HepG2 (cell line): ENCODE measurements around the gene FOXA1. TPM values are rescaled to one million over a fixed set of nuclear protein-coding genes. Genes with fewer than 3 reads are reported as not detected.

Experiments
- NFIC ChIP-seq: IDR thresholded peaks from 2 replicates; pipeline ENCODE4 v1.6.1; 2012; ENCODE audit warnings: mild to moderate bottlenecking, low read length, inconsistent platforms
- PCBP2 ChIP-seq: fragments of 200-400 bp; formaldehyde crosslinking; optimal IDR thresholded peaks from 2 replicates; pipeline ENCODE3; 2018; ENCODE audit warnings: low read length, low read depth; ENCODE audit not compliant: poor library complexity, severe bottlenecking
- PHF8 ChIP-seq: sonication (generic); formaldehyde crosslinking; IDR thresholded peaks from 2 replicates; pipeline ENCODE4 v1.5.0; 2020; ENCODE audit warnings: missing genetic modification reagents
- POLR2AphosphoS5 ChIP-seq: IDR thresholded peaks from 2 replicates; pipeline ENCODE4 v1.6.1; 2012; ENCODE audit warnings: low read depth, low read length
- RARG ChIP-seq: sonication (generic); formaldehyde crosslinking; IDR thresholded peaks from 2 replicates; pipeline ENCODE4 v1.4.0; 2020; ENCODE audit warnings: low read depth, mild to moderate bottlenecking, missing genetic modification reagents
- RBFOX2 ChIP-seq: fragments of 200-400 bp; formaldehyde crosslinking; IDR thresholded peaks from 2 replicates; pipeline ENCODE4 v1.6.1; 2017; ENCODE audit warnings: low read depth, mild to moderate bottlenecking, low read length
- SP5 ChIP-seq: IDR thresholded peaks from 2 replicates; pipeline ENCODE4 v1.6.1; 2016; ENCODE audit warnings: low read depth, borderline replicate concordance
- ZNF350 ChIP-seq: sonication (generic); formaldehyde crosslinking; IDR thresholded peaks from 2 replicates; pipeline ENCODE4 v1.4.0; 2020; ENCODE audit warnings: mild to moderate bottlenecking, low read depth, missing genetic modification reagents, borderline replicate concordance
- ZNF441 ChIP-seq: sonication (generic); formaldehyde crosslinking; IDR thresholded peaks from 2 replicates; pipeline ENCODE4 v1.7.0; 2021; ENCODE audit warnings: missing genetic modification reagents, borderline replicate concordance
- ZNF782 ChIP-seq: sonication (generic); formaldehyde crosslinking; IDR thresholded peaks from 2 replicates; pipeline ENCODE4 v1.4.0; 2020; ENCODE audit warnings: missing genetic modification reagents, mild to moderate bottlenecking, borderline replicate concordance
- polyA plus RNA-seq, 8 experiments: library from polyadenylated mRNA; depleted of rRNA in 3 of 8; stranded (reverse) in 7 of 8; unstranded in 1 of 8; fragments of >200 nt; fragmentation: Illumina TruSeq in 4 of 8; extraction: Trizol in 4 of 8; gene quantifications; 2 replicates each; pipeline versions ENCODE4 v1.2.1 to v1.2.3, GENCODE V29; 2011 to 2016; ENCODE audit warnings: low read depth in 4 of 8, missing spikeins in 1 of 8, mixed read lengths in 1 of 8; ENCODE audit not compliant: insufficient read depth in 1 of 8
- total RNA-seq, 5 experiments: library from RNA; depleted of rRNA; stranded (reverse); fragments of >200 nt; fragmentation: Illumina TruSeq; extraction: Trizol; gene quantifications; 2 replicates each; pipeline ENCODE4 v1.2.3, GENCODE V29; 2016; ENCODE audit warnings: low read depth in 1 of 5
- TF ChIP-seq, protein P1 (sequence below): sonication (generic); formaldehyde crosslinking; IDR thresholded peaks from 2 replicates; pipeline ENCODE4 v1.4.0; 2020; ENCODE audit warnings: missing genetic modification reagents
- TF ChIP-seq, protein P2 (sequence below): sonication (generic); formaldehyde crosslinking; IDR thresholded peaks from 2 replicates; pipeline ENCODE4 v1.5.0; 2020; ENCODE audit warnings: missing genetic modification reagents
- TF ChIP-seq, protein P3 (sequence below): sonication (generic); formaldehyde crosslinking; IDR thresholded peaks from 2 replicates; pipeline ENCODE4; 2020; ENCODE audit warnings: missing genetic modification reagents, mild to moderate bottlenecking, borderline replicate concordance
- TF ChIP-seq, protein P4 (sequence below): IDR thresholded peaks from 2 replicates; pipeline ENCODE4 v1.6.1; 2016
- TF ChIP-seq, protein P5 (sequence below): sonication (generic); formaldehyde crosslinking; IDR thresholded peaks from 2 replicates; pipeline ENCODE4 v1.5.1; 2020; ENCODE audit warnings: missing genetic modification reagents, mild to moderate bottlenecking, borderline replicate concordance
- TF ChIP-seq, protein P6 (sequence below): fragments of 450-650 bp; IDR thresholded peaks from 2 replicates; pipeline ENCODE4 v1.6.1; 2017; ENCODE audit warnings: mild to moderate bottlenecking

Gene FOXA1
- total and polyA plus RNA-seq, 2 of the 13 experiments (the other 11 are each of a cell fraction or from before 2014, with no cell fraction given): 43.4 to 58.6 TPM

DNA sequence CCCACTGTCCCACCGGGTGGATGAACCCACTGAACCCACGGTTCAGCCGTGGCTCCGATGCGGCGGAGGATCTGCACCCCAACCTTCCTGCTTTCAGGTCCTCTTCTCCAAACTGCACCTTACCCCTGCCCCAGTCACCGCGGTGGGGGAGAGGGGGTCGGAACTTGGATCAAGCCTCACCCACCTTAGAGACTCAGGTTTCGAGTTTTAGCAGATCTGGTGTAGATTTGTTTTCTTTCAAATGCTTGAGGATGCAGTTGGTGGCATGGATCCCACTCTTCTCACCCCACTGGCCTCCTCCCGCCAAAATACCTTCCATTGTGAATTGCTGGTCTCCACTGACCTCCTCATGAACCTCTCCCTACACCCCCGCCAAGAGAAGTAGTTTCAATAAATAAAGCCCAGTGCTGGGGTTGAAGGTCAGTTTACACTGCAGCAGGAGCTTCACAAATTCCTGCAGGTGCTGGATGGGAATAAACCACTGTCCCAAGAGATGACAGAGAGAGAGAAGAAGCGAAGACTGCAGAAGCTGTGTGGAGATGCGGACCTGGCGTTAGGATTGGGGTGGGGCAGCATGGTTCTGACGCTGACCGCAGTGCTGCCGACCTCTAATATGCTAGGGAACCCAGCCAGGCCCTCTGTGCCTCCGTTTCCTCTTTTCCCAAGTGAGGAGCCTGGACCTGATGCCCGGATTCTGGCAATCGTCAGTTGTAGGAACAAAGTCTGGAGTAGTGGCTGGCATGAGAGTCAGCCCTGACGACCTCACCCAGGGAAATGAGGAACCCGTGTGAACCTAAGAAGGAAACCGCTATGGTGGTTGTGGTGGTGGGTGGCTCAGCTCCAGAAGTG lies 7.8 kb upstream of the FOXA1 start (continued):
- TF ChIP-seq PCBP2: no peak
- TF ChIP-seq, protein P1, sequence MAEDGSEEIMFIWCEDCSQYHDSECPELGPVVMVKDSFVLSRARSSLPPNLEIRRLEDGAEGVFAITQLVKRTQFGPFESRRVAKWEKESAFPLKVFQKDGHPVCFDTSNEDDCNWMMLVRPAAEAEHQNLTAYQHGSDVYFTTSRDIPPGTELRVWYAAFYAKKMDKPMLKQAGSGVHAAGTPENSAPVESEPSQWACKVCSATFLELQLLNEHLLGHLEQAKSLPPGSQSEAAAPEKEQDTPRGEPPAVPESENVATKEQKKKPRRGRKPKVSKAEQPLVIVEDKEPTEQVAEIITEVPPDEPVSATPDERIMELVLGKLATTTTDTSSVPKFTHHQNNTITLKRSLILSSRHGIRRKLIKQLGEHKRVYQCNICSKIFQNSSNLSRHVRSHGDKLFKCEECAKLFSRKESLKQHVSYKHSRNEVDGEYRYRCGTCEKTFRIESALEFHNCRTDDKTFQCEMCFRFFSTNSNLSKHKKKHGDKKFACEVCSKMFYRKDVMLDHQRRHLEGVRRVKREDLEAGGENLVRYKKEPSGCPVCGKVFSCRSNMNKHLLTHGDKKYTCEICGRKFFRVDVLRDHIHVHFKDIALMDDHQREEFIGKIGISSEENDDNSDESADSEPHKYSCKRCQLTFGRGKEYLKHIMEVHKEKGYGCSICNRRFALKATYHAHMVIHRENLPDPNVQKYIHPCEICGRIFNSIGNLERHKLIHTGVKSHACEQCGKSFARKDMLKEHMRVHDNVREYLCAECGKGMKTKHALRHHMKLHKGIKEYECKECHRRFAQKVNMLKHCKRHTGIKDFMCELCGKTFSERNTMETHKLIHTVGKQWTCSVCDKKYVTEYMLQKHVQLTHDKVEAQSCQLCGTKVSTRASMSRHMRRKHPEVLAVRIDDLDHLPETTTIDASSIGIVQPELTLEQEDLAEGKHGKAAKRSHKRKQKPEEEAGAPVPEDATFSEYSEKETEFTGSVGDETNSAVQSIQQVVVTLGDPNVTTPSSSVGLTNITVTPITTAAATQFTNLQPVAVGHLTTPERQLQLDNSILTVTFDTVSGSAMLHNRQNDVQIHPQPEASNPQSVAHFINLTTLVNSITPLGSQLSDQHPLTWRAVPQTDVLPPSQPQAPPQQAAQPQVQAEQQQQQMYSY: 0 out of 2 replicates have a peak, but pooled peaks have one; percentile 70
- no peak for TF ChIP-seq ZNF441 (CRISPR knock-in tag)
- TF ChIP-seq, protein P2, sequence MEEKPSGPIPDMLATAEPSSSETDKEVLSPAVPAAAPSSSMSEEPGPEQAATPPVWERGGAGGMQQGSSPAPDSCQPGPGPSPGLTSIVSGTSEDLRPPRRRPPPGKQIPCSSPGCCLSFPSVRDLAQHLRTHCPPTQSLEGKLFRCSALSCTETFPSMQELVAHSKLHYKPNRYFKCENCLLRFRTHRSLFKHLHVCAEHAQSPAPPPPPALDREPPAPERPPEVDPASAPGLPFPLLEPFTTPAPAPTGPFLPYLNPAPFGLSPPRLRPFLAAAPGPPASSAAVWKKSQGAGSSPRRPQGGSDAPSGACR (CRISPR knock-in tag): no peak
- no peak for TF ChIP-seq RARG (CRISPR knock-in tag)
- no peak for TF ChIP-seq NFIC
- TF ChIP-seq ZNF782 (CRISPR knock-in tag): peak; percentile 16; the same call in 1 of the 2 replicates
- TF ChIP-seq, protein P3, sequence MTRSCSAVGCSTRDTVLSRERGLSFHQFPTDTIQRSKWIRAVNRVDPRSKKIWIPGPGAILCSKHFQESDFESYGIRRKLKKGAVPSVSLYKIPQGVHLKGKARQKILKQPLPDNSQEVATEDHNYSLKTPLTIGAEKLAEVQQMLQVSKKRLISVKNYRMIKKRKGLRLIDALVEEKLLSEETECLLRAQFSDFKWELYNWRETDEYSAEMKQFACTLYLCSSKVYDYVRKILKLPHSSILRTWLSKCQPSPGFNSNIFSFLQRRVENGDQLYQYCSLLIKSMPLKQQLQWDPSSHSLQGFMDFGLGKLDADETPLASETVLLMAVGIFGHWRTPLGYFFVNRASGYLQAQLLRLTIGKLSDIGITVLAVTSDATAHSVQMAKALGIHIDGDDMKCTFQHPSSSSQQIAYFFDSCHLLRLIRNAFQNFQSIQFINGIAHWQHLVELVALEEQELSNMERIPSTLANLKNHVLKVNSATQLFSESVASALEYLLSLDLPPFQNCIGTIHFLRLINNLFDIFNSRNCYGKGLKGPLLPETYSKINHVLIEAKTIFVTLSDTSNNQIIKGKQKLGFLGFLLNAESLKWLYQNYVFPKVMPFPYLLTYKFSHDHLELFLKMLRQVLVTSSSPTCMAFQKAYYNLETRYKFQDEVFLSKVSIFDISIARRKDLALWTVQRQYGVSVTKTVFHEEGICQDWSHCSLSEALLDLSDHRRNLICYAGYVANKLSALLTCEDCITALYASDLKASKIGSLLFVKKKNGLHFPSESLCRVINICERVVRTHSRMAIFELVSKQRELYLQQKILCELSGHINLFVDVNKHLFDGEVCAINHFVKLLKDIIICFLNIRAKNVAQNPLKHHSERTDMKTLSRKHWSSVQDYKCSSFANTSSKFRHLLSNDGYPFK (CRISPR knock-in tag): peak; percentile 37; the same call in 1 of the 2 replicates
- TF ChIP-seq, protein P4, sequence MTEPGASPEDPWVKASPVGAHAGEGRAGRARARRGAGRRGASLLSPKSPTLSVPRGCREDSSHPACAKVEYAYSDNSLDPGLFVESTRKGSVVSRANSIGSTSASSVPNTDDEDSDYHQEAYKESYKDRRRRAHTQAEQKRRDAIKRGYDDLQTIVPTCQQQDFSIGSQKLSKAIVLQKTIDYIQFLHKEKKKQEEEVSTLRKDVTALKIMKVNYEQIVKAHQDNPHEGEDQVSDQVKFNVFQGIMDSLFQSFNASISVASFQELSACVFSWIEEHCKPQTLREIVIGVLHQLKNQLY (CRISPR knock-in tag): 0 out of 2 replicates have a peak, but pooled peaks have one; percentile 26
- peak; percentile 33; the same call in 1 of the 2 replicates for TF ChIP-seq SP5
- TF ChIP-seq PHF8 (CRISPR knock-in tag): peak; percentile 61; the same call in 1 of the 2 replicates
- TF ChIP-seq, protein P5, sequence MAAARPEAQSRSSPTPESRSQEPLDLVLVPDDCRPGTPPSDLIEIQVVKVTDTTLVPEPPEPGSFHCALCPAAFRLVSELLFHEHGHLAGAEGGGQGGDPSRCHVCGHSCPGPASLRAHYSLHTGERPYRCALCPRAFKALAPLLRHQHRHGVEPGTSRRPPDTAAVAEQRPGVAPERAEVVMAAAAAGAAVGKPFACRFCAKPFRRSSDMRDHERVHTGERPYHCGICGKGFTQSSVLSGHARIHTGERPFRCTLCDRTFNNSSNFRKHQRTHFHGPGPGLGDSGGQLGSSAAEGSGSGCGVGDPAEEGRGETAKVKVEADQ: peak; percentile 98
- TF ChIP-seq, protein P6, sequence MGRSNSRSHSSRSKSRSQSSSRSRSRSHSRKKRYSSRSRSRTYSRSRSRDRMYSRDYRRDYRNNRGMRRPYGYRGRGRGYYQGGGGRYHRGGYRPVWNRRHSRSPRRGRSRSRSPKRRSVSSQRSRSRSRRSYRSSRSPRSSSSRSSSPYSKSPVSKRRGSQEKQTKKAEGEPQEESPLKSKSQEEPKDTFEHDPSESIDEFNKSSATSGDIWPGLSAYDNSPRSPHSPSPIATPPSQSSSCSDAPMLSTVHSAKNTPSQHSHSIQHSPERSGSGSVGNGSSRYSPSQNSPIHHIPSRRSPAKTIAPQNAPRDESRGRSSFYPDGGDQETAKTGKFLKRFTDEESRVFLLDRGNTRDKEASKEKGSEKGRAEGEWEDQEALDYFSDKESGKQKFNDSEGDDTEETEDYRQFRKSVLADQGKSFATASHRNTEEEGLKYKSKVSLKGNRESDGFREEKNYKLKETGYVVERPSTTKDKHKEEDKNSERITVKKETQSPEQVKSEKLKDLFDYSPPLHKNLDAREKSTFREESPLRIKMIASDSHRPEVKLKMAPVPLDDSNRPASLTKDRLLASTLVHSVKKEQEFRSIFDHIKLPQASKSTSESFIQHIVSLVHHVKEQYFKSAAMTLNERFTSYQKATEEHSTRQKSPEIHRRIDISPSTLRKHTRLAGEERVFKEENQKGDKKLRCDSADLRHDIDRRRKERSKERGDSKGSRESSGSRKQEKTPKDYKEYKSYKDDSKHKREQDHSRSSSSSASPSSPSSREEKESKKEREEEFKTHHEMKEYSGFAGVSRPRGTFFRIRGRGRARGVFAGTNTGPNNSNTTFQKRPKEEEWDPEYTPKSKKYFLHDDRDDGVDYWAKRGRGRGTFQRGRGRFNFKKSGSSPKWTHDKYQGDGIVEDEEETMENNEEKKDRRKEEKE: no peak
- no peak for TF ChIP-seq RBFOX2
- TF ChIP-seq POLR2AphosphoS5: no peak
- TF ChIP-seq ZNF350 (CRISPR knock-in tag): peak; percentile 84; the same call in 1 of the 2 replicates
